H1 (cell line): ENCODE data around the gene FAS. TPM values are rescaled to one million over a fixed set of nuclear protein-coding genes. Genes with fewer than 3 reads are reported as not detected.

Experiments
- CTCF ChIA-PET: fragments of 300-600 bp; sonication (Branson Sonifier 250); formaldehyde crosslinking; loops from one replicate; lab custom pipeline; 2021; ENCODE audit not compliant: partially characterized antibody; lab: Charles Lee
- POLR2A ChIA-PET: fragments of 300-600 bp; sonication (Branson Sonifier 250); formaldehyde crosslinking; loops from one replicate; lab custom pipeline; 2021; ENCODE audit warnings: inconsistent platforms; ENCODE audit not compliant: partially characterized antibody; lab: Charles Lee
- DNase-seq, 2 experiments: peaks; one replicate each; pipeline versions ENCODE4 v3.0.0 to v3.0.0-alpha.2; 2010 to 2022; ENCODE audit warnings: low spot score in 2 of 2, low read depth in 1 of 2, mixed read lengths in 1 of 2
- FAIRE-seq: peaks from 2 replicates; lab custom pipeline; 2011; peaks lifted over from hg19 to GRCh38; lab: Jason Lieb, UNC
- H2AFZ ChIP-seq: 2 replicates; pipeline ENCODE4 v1.8.1; 2012; ENCODE audit warnings: low read length, inconsistent platforms
- H2AK5ac ChIP-seq: 2 replicates; pipeline ENCODE4 v1.6.1; 2013; ENCODE audit warnings: low read depth, low read length
- H2BK120ac ChIP-seq: replicated peaks from 2 replicates; pipeline ENCODE3; 2013; ENCODE audit warnings: low read depth, low read length, inconsistent platforms
- H2BK12ac ChIP-seq: 2 replicates; pipeline ENCODE4 v1.6.1; 2013; ENCODE audit warnings: low read depth, low read length
- H2BK15ac ChIP-seq: 2 replicates; pipeline ENCODE4 v1.6.1; 2013; ENCODE audit warnings: low read length
- H2BK20ac ChIP-seq: 2 replicates; pipeline ENCODE4 v1.6.1; 2013; ENCODE audit warnings: low read length
- H2BK5ac ChIP-seq: 2 replicates; pipeline ENCODE4 v1.6.1; 2013; ENCODE audit warnings: low read depth, low read length
- H3K14ac ChIP-seq: 2 replicates; pipeline ENCODE4 v1.6.1; 2013; ENCODE audit warnings: inconsistent platforms; ENCODE audit not compliant: insufficient read length
- H3K18ac ChIP-seq: 2 replicates; pipeline ENCODE4 v1.6.1; 2013; ENCODE audit warnings: low read length; ENCODE audit errors: extremely low read depth
- H3K23ac ChIP-seq: 2 replicates; pipeline ENCODE4 v1.6.1; 2013; ENCODE audit warnings: inconsistent platforms; ENCODE audit not compliant: insufficient read length
- H3K23me2 ChIP-seq: 2 replicates; pipeline ENCODE4 v1.6.1; 2013; ENCODE audit warnings: low read depth, low read length
- H3K27ac ChIP-seq: 2 replicates; pipeline ENCODE4 v1.6.1; 2011; ENCODE audit warnings: low read depth, low read length, inconsistent platforms
- H3K27me3 ChIP-seq, 4 experiments: replicated peaks in 1 of 4; 1 replicate in 1 of 4; 2 replicates in 3 of 4; pipeline versions ENCODE4 v1.6.1 to v1.8.1; 2011 to 2013; ENCODE audit warnings: low read length in 3 of 4, mild to moderate bottlenecking in 3 of 4, inconsistent platforms in 2 of 4, mixed read lengths in 2 of 4, moderate library complexity in 1 of 4; ENCODE audit not compliant: control insufficient read depth in 3 of 4, insufficient read depth in 3 of 4; ENCODE audit errors: extremely low read depth in 1 of 4
- H3K36me3 ChIP-seq, 4 experiments: 2 replicates each; pipeline versions ENCODE4 v1.6.1 to v1.8.1; 2011 to 2013; ENCODE audit warnings: mild to moderate bottlenecking in 4 of 4, low read length in 3 of 4, moderate library complexity in 2 of 4, control low read depth in 1 of 4, inconsistent platforms in 1 of 4; ENCODE audit not compliant: insufficient read depth in 4 of 4, control insufficient read depth in 2 of 4
- H3K4ac ChIP-seq: replicated peaks from 2 replicates; pipeline ENCODE3; 2013; ENCODE audit warnings: low read length, low read depth, mixed read lengths, inconsistent platforms; ENCODE audit not compliant: insufficient read length
- H3K4me1 ChIP-seq, 4 experiments: replicated peaks in 1 of 4; 1 replicate in 1 of 4; 2 replicates in 3 of 4; pipeline versions ENCODE4 v1.6.1 to v1.8.1; 2011 to 2013; ENCODE audit warnings: low read length in 3 of 4, inconsistent platforms in 2 of 4, mixed read lengths in 1 of 4; ENCODE audit not compliant: insufficient read depth in 4 of 4, control insufficient read depth in 3 of 4
- H3K4me2 ChIP-seq, 2 experiments: 2 replicates each; pipeline versions ENCODE4 v1.6.1 to v1.8.1; 2011 to 2013; ENCODE audit warnings: low read depth in 2 of 2, low read length in 2 of 2, control low read depth in 1 of 2, inconsistent platforms in 1 of 2, mild to moderate bottlenecking in 1 of 2; ENCODE audit not compliant: insufficient read depth in 1 of 2
- H3K4me3 ChIP-seq, 4 experiments: fragments of 200-600, 300-600 bp in 1 of 4; sonication (generic), shearing (Covaris generic), sonication (Bioruptor Twin) in 1 of 4; 2 replicates each; pipeline versions ENCODE4 v1.5.1 to v1.8.1; 2011 to 2016; ENCODE audit warnings: low read length in 4 of 4, low read depth in 3 of 4, control low read depth in 2 of 4, inconsistent platforms in 2 of 4, mild to moderate bottlenecking in 2 of 4, mixed read lengths in 1 of 4, moderate library complexity in 1 of 4; ENCODE audit not compliant: insufficient read depth in 2 of 4; ENCODE audit errors: extremely low read depth in 1 of 4
- H3K56ac ChIP-seq: replicated peaks from 2 replicates; pipeline ENCODE3; 2013; ENCODE audit warnings: low read depth, mild to moderate bottlenecking, mixed read lengths, low read length, inconsistent platforms; ENCODE audit not compliant: insufficient read length
- H3K79me1 ChIP-seq: 2 replicates; pipeline ENCODE4 v1.6.1; 2013; ENCODE audit warnings: low read depth, low read length, control low read depth
- H3K79me2 ChIP-seq, 2 experiments: 2 replicates each; pipeline versions ENCODE4 v1.6.1 to v1.8.1; 2012 to 2013; ENCODE audit warnings: low read length in 2 of 2, mild to moderate bottlenecking in 2 of 2, inconsistent platforms in 1 of 2; ENCODE audit not compliant: insufficient read depth in 2 of 2, control insufficient read depth in 1 of 2
- H3K9ac ChIP-seq, 4 experiments: replicated peaks in 1 of 4; 1 replicate in 1 of 4; 2 replicates in 3 of 4; pipeline versions ENCODE4 v1.6.1 to v1.8.1; 2011 to 2013; ENCODE audit warnings: low read depth in 3 of 4, low read length in 3 of 4, control low read depth in 2 of 4, mild to moderate bottlenecking in 2 of 4, moderate library complexity in 2 of 4, inconsistent platforms in 1 of 4; ENCODE audit errors: extremely low read depth in 1 of 4
- H3K9me3 ChIP-seq, 2 experiments: 2 replicates each; pipeline versions ENCODE4 v1.6.1 to v1.8.1; 2012 to 2013; ENCODE audit warnings: mild to moderate bottlenecking in 2 of 2, moderate library complexity in 2 of 2, control low read depth in 1 of 2, inconsistent platforms in 1 of 2, low read depth in 1 of 2, low read length in 1 of 2, mixed read lengths in 1 of 2; ENCODE audit not compliant: insufficient read depth in 2 of 2
- H4K20me1 ChIP-seq, 2 experiments: replicated peaks in 1 of 2; 2 replicates each; pipeline versions ENCODE3 to v1.8.1; 2011 to 2013; ENCODE audit warnings: inconsistent platforms in 2 of 2, low read length in 2 of 2, mild to moderate bottlenecking in 1 of 2; ENCODE audit not compliant: insufficient read depth in 2 of 2, control insufficient read depth in 1 of 2
- H4K5ac ChIP-seq: 2 replicates; pipeline ENCODE4 v1.6.1; 2013; ENCODE audit warnings: low read length, low read depth, mixed read lengths, inconsistent platforms; ENCODE audit not compliant: insufficient read length
- H4K8ac ChIP-seq: 2 replicates; pipeline ENCODE4 v1.8.0; 2013; ENCODE audit warnings: mild to moderate bottlenecking, moderate library complexity, low read length, inconsistent platforms; ENCODE audit not compliant: insufficient read depth; ENCODE audit errors: extremely low read depth
- H4K91ac ChIP-seq: replicated peaks from 2 replicates; pipeline ENCODE3; 2013; ENCODE audit warnings: low read length, mixed read lengths, inconsistent platforms; ENCODE audit not compliant: insufficient read length
- CHD2 ChIP-seq: IDR thresholded peaks from 2 replicates; pipeline ENCODE4 v1.6.1; 2012; ENCODE audit warnings: low read length, improper control_type of control experiment
- MAFK ChIP-seq: IDR thresholded peaks from 2 replicates; pipeline ENCODE4 v1.6.1; 2012; ENCODE audit warnings: low read depth, mild to moderate bottlenecking, improper control_type of control experiment, low read length
- WGBS, 2 experiments: shearing (Covaris generic) in 1 of 2; methylation state at CpG; one replicate each; pipeline versions ENCODE4 v1.1.6 to v1.1.7; 2013 to 2015; ENCODE audit warnings: low lambda C conversion rate in 2 of 2, mixed read lengths in 2 of 2, inconsistent platforms in 1 of 2, low coverage in 1 of 2, missing lambda C conversion rate in 1 of 2; ENCODE audit not compliant: insufficient replicate concordance in 2 of 2, insufficient coverage in 1 of 2, insufficient read length in 1 of 2; ENCODE audit errors: extremely low coverage in 1 of 2, missing lambda C conversion rate in 1 of 2; 5-methylcytosine and 5-hydroxymethylcytosine counted together
- polyA plus RNA-seq, 7 experiments: library from polyadenylated mRNA; depleted of rRNA in 3 of 7; stranded (reverse) in 5 of 7; unstranded in 2 of 7; fragments of >200 nt in 5 of 7; fragments of 200-250 nt in 2 of 7; gene quantifications; 1 replicate in 5 of 7; 2 replicates in 1 of 7; 4 replicates in 1 of 7; pipeline versions ENCODE4 v1.2.1 to v1.2.3, GENCODE V29; 2011 to 2013; ENCODE audit warnings: missing spikeins in 2 of 7, mixed read lengths in 2 of 7
- total RNA-seq: library from RNA; stranded (reverse); fragmentation: NEBNext Ultra II Directional; extraction: Animal tissue kit (Norgen Biotek cat#: 25700); gene quantifications from 2 replicates; pipeline ENCODE4 v1.2.1, GENCODE V29; 2021

FAS gene
- total and polyA plus RNA-seq, 2 of the 8 experiments (the other 6 are each of a cell fraction or from before 2014, with no cell fraction given), result 4.0 to 6.7 TPM

DNA sequence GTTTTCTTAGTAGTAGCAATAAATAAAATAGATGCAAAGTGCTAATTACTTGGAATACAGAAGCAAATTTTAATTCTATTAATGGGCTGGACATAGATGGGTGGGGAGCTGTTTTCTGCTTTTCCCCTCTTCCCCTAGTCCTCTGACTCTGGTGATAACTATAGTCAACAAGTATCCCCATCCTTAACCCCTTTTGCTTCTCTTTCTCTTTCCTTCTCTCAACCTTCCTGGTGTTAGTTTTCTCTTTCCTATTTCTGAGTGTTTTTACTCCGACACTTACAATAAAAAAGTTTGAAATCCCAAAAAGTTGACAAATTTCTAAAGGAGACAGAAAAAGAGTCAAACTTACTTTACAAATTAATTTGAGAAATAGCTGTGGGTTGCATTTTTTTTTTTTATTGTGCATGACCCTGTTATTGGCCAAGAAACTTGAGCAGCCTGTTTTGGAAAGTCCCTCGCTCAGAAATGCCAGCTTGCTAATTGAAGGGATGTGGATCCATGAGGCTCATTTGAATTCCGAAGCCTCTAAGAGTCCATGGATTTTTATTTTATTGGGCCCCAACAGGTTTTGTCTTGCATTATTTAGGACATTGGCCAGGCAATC is 2.4 kb downstream of the FAS start:
- Histone ChIP-seq H4K20me1 (no peaks in the 10 kb centered on the region), H2AK5ac (no peak overlapping the region), H2BK12ac (no peak overlapping the region)
- TF ChIP-seq MAFK (0 out of 2 replicates have a peak, but pooled peaks have one; percentile 6), CHD2 (no peak)
- TF ChIP-seq, all 59 proteins: peak for 1
- H3K79me2 ChIP-seq, result no peaks in the 10 kb centered on the region; a peak in 1 of 4 replicates
- H3K4me3 ChIP-seq, result peak overlapping the region in 1 of 4 experiments; percentile 41; a peak in 2 of 8 replicates
- no peak overlapping the region for H4K5ac ChIP-seq
- no peak overlapping the region for H3K9ac ChIP-seq
- H2BK120ac ChIP-seq, result no peak overlapping the region
- peaks cover 0 to 9% (median under 1%) of the 10 kb centered on the region in 4 experiments; a peak in 2 of 7 replicates for H3K4me1 ChIP-seq
- whole genome bisulfite sequencing, 2 experiments, result 59% methylated on average over 3 of the region's 3 CpGs; no CpG with 5 or more reads in 1 of the 2 experiments
- H3K56ac ChIP-seq, result no peak overlapping the region
- ChIA-PET POLR2A (no interaction called here), CTCF (interaction anchor here (0.6 to 2.2 kb wide), 10 partner anchors 10 to 223 kb away, joined by 3 to 9 read pairs (median 4); no protein-coding TSS in a partner anchor)
- peak overlapping the region in 1 of 2 experiments; percentile 57; a peak in 3 of 4 replicates for H3K4me2 ChIP-seq
- H3K27ac ChIP-seq, result no peak overlapping the region
- H3K9me3 ChIP-seq, result no peaks in the 10 kb centered on the region
- H3K79me1 ChIP-seq, result no peaks in the 10 kb centered on the region
- H3K36me3 ChIP-seq, result no peaks in the 10 kb centered on the region
- H2BK5ac ChIP-seq, result no peak overlapping the region
- no peak for FAIRE-seq
- no peak overlapping the region for H2BK20ac ChIP-seq
- peaks cover 0 to 13% (median 7%) of the 10 kb centered on the region in 4 experiments; a peak in 6 of 7 replicates for H3K27me3 ChIP-seq
- H3K14ac ChIP-seq, result no peak overlapping the region
- H3K23ac ChIP-seq, result no peak overlapping the region
- H4K91ac ChIP-seq, result no peak overlapping the region
- no peak for DNase-seq
- no peak overlapping the region for H3K18ac ChIP-seq
- no peak overlapping the region for H3K4ac ChIP-seq
- H3K23me2 ChIP-seq, result peaks cover 7% of the 10 kb centered on the region; the same call in 1 of the 2 replicates
- no peak overlapping the region for H2BK15ac ChIP-seq
- H4K8ac ChIP-seq, result no peak overlapping the region
- no peak overlapping the region for H2AFZ ChIP-seq
